HepG2 (cell line): ENCODE data around the gene DSTN. TPM values are rescaled to one million over a fixed set of nuclear protein-coding genes. Genes with fewer than 3 reads are reported as not detected.
A peak's percentile ranks its signal among the peaks of the same experiment; 100 is the strongest.

Experiments used
- ATAC-seq: fragments of 200-7000 bp; cut with Tn5 transposase; 3 replicates; pipeline ENCODE4 v1.9.1; 2020; ENCODE audit warnings: mild to moderate bottlenecking, moderate library complexity
- BruUV-seq: library from RNA; stranded (reverse); fragments of 400-500 nt; replicated peaks from 2 replicates; lab custom pipeline; 2021; lab: Mats Ljungman, UMichigan
- CTCF ChIA-PET: fragments of 300-600 bp; formaldehyde crosslinking; extraction: SDS; loops from one replicate; lab custom pipeline; 2021; ENCODE audit warnings: low total read pairs, inconsistent platforms, low intra/inter-chr PET ratio; lab: Yijun Ruan, JAX
- POLR2A ChIA-PET: fragments of 350-600 bp; sonication (Branson Sonifier 250); formaldehyde crosslinking; loops from one replicate; lab custom pipeline; 2020; ENCODE audit warnings: antibody characterized with exemption, inconsistent platforms; lab: Yijun Ruan, JAX
- DNase-seq: peaks from one replicate; pipeline ENCODE4 v3.0.0-alpha.2; 2015; ENCODE audit warnings: low spot score
- FAIRE-seq: peaks from 3 replicates; lab custom pipeline; 2011; peaks lifted over from hg19 to GRCh38; lab: Jason Lieb, UNC
- H2AFZ ChIP-seq: one replicate; pipeline ENCODE4 v1.6.1; 2011; ENCODE audit warnings: low read length, inconsistent platforms
- H3K27ac ChIP-seq: fragments of 300-600 bp; 3 replicates; pipeline ENCODE4 v1.8.0; 2011; ENCODE audit warnings: mixed run types, mild to moderate bottlenecking, mixed read lengths, low read length, inconsistent platforms; ENCODE audit not compliant: insufficient read depth; ENCODE audit errors: extremely low read length
- H3K27me3 ChIP-seq, 2 experiments: fragments of 200-600 bp in 1 of 2; 2 replicates in 1 of 2; 3 replicates in 1 of 2; pipeline versions ENCODE4 v1.6.0 to v1.8.0; 2011; ENCODE audit warnings: low read length in 2 of 2, mild to moderate bottlenecking in 2 of 2, moderate library complexity in 2 of 2, inconsistent platforms in 1 of 2; ENCODE audit not compliant: insufficient read depth in 2 of 2, control insufficient read depth in 1 of 2
- H3K36me3 ChIP-seq, 2 experiments: fragments of 200-600 bp in 1 of 2; replicated peaks in 1 of 2; 2 replicates in 1 of 2; 3 replicates in 1 of 2; pipeline versions ENCODE4 v1.5.1 to v1.8.0; 2011; ENCODE audit warnings: low read length in 2 of 2, inconsistent platforms in 1 of 2; ENCODE audit not compliant: insufficient read depth in 2 of 2, control insufficient read depth in 1 of 2
- H3K4me1 ChIP-seq: 2 replicates; pipeline ENCODE4 v1.5.1; 2012; ENCODE audit warnings: low read length, inconsistent platforms; ENCODE audit not compliant: insufficient read depth
- H3K4me2 ChIP-seq: 2 replicates; pipeline ENCODE4 v1.6.0; 2011; ENCODE audit warnings: low read depth, low read length, inconsistent platforms
- H3K4me3 ChIP-seq, 3 experiments: fragments of 200-600 bp in 1 of 3; sonication (generic), shearing (Covaris generic) in 1 of 3; replicated peaks in 1 of 3; 2 replicates each; pipeline ENCODE4 v1.5.1; 2011 to 2016; ENCODE audit warnings: low read length in 3 of 3, inconsistent platforms in 2 of 3, low read depth in 2 of 3, mild to moderate bottlenecking in 2 of 3, control low read depth in 1 of 3, mixed read lengths in 1 of 3; ENCODE audit not compliant: insufficient read depth in 1 of 3
- H3K79me2 ChIP-seq: one replicate; pipeline ENCODE4 v1.6.1; 2011; ENCODE audit warnings: low read length, inconsistent platforms; ENCODE audit not compliant: insufficient read depth
- H3K9ac ChIP-seq: 2 replicates; pipeline ENCODE4 v1.6.0; 2011; ENCODE audit warnings: mild to moderate bottlenecking, low read depth, low read length, inconsistent platforms; ENCODE audit not compliant: insufficient read depth
- H3K9me3 ChIP-seq: 2 replicates; pipeline ENCODE4 v1.5.1; 2012; ENCODE audit warnings: mild to moderate bottlenecking, low read length
- H4K20me1 ChIP-seq: 2 replicates; pipeline ENCODE4 v1.6.0; 2011; ENCODE audit warnings: inconsistent platforms, mild to moderate bottlenecking, low read length, moderate library complexity; ENCODE audit not compliant: insufficient read depth
- ADNP ChIP-seq: sonication (generic); formaldehyde crosslinking; IDR thresholded peaks from 2 replicates; pipeline ENCODE4 v1.4.0; 2020; ENCODE audit warnings: missing genetic modification reagents
- EHMT2 ChIP-seq: fragments of 200-600 bp; sonication (generic); IDR thresholded peaks from 2 replicates; pipeline ENCODE4 v1.7.0; 2017; ENCODE audit warnings: antibody characterized with exemption, low read depth, low read length, borderline replicate concordance
- HNF4A ChIP-seq: sonication (generic); formaldehyde crosslinking; IDR thresholded peaks from 2 replicates; pipeline ENCODE4 v1.4.0; 2020; ENCODE audit warnings: missing genetic modification reagents
- KDM1A ChIP-seq: IDR thresholded peaks from 2 replicates; pipeline ENCODE4 v1.6.1; 2016; ENCODE audit warnings: missing compliant biosample characterization
- MEF2D ChIP-seq: sonication (generic); formaldehyde crosslinking; IDR thresholded peaks from 2 replicates; pipeline ENCODE4 v1.5.1; 2020; ENCODE audit warnings: mild to moderate bottlenecking, missing genetic modification reagents
- RBM22 ChIP-seq: fragments of 200-400 bp; formaldehyde crosslinking; optimal IDR thresholded peaks from 2 replicates; pipeline ENCODE3; 2017; ENCODE audit warnings: mild to moderate bottlenecking, low read length, moderate library complexity
- RCOR2 ChIP-seq: IDR thresholded peaks from 2 replicates; pipeline ENCODE4 v1.6.1; 2016; ENCODE audit warnings: missing biosample characterization, missing genetic modification reagents
- SMAD3 ChIP-seq: sonication (generic); formaldehyde crosslinking; IDR thresholded peaks from 2 replicates; pipeline ENCODE4 v1.4.0; 2020; ENCODE audit warnings: missing genetic modification reagents
- SRSF9 ChIP-seq: fragments of 200-400 bp; formaldehyde crosslinking; IDR thresholded peaks from 2 replicates; pipeline ENCODE4 v1.6.1; 2018; ENCODE audit warnings: borderline replicate concordance, mild to moderate bottlenecking, low read depth, low read length; ENCODE audit not compliant: insufficient read depth, poor library complexity, severe bottlenecking
- SUZ12 ChIP-seq: fragments of 150-350 bp; IDR thresholded peaks from 2 replicates; pipeline ENCODE4 v1.6.1; 2014; ENCODE audit warnings: low read depth, low read length
- TSC22D2 ChIP-seq: sonication (generic); formaldehyde crosslinking; IDR thresholded peaks from 2 replicates; pipeline ENCODE4 v1.5.1; 2020; ENCODE audit warnings: missing genetic modification reagents, mild to moderate bottlenecking, borderline replicate concordance
- ZMYM2 ChIP-seq: sonication (generic); formaldehyde crosslinking; IDR thresholded peaks from 2 replicates; pipeline ENCODE4 v1.8.0; 2022; ENCODE audit warnings: mild to moderate bottlenecking, missing genetic modification reagents
- ZNF234 ChIP-seq: sonication (generic); formaldehyde crosslinking; conservative IDR thresholded peaks from 2 replicates; pipeline ENCODE4 v1.5.1; 2020; ENCODE audit warnings: mild to moderate bottlenecking, missing genetic modification reagents
- ZNF354B ChIP-seq: sonication (generic); formaldehyde crosslinking; IDR thresholded peaks from 2 replicates; pipeline ENCODE4 v1.8.0; 2022; ENCODE audit warnings: mild to moderate bottlenecking, missing genetic modification reagents
- ZNF510 ChIP-seq: sonication (generic); formaldehyde crosslinking; IDR thresholded peaks from 2 replicates; pipeline ENCODE4 v1.4.0; 2020; ENCODE audit warnings: low read depth, mild to moderate bottlenecking, missing genetic modification reagents
- ZNF616 ChIP-seq: sonication (generic); formaldehyde crosslinking; IDR thresholded peaks from 2 replicates; pipeline ENCODE4 v1.5.0; 2020; ENCODE audit warnings: low read depth, mild to moderate bottlenecking, missing genetic modification reagents
- ZNF629 ChIP-seq: sonication (generic); formaldehyde crosslinking; conservative IDR thresholded peaks from 2 replicates; pipeline ENCODE4 v1.5.0; 2020; ENCODE audit warnings: missing genetic modification reagents
- ZSCAN5A ChIP-seq: sonication (generic); formaldehyde crosslinking; IDR thresholded peaks from 2 replicates; pipeline ENCODE4 v1.8.0; 2022; ENCODE audit warnings: mild to moderate bottlenecking, missing genetic modification reagents, borderline replicate concordance
- WGBS: methylation state at CpG from one replicate; pipeline ENCODE4 v1.1.6; 2017; ENCODE audit warnings: low lambda C conversion rate; 5-methylcytosine and 5-hydroxymethylcytosine counted together
- in situ Hi-C: cut with HindIII; loops from 2 replicates; pipeline ENCODE4 v1.10.0; 2017; ENCODE audit warnings: low pct_unique_long_range_greater_than_20kb; ENCODE audit not compliant: extremely low pct_ligation_motif_present
- intact Hi-C: fragments of 100-400 bp; cut with micrococcal nuclease; formaldehyde crosslinking; loops from one replicate; pipeline ENCODE4 v1.10.0; 2022; ENCODE audit not compliant: unreplicated experiment
- polyA plus RNA-seq, 8 experiments: library from polyadenylated mRNA; depleted of rRNA in 3 of 8; stranded (reverse) in 7 of 8; unstranded in 1 of 8; fragments of >200 nt; fragmentation: Illumina TruSeq in 4 of 8; extraction: Trizol in 4 of 8; gene quantifications; 2 replicates each; pipeline versions ENCODE4 v1.2.1 to v1.2.3, GENCODE V29; 2011 to 2016; ENCODE audit warnings: low read depth in 4 of 8, missing spikeins in 1 of 8, mixed read lengths in 1 of 8; ENCODE audit not compliant: insufficient read depth in 1 of 8
- total RNA-seq, 5 experiments: library from RNA; depleted of rRNA; stranded (reverse); fragments of >200 nt; fragmentation: Illumina TruSeq; extraction: Trizol; gene quantifications; 2 replicates each; pipeline ENCODE4 v1.2.3, GENCODE V29; 2016; ENCODE audit warnings: low read depth in 1 of 5
- TF ChIP-seq, protein P1 (sequence below): sonication (generic); formaldehyde crosslinking; IDR thresholded peaks from 2 replicates; pipeline ENCODE4 v1.4.0; 2020; ENCODE audit warnings: missing genetic modification reagents

The DSTN gene
- total and polyA plus RNA-seq, 2 of the 13 experiments (the other 11 are each of a cell fraction or from before 2014, with no cell fraction given): 27.6 to 106 TPM

GRCh38 chr20:17631576-17632319, 61.9 kb downstream of the DSTN start:
- intact Hi-C loops: no loop called here
- no peak overlapping the region for H3K4me3 ChIP-seq
- no TSS peak for BruUV-seq
- POLR2A ChIA-PET: no interaction called here
- no peak overlapping the region for H3K9ac ChIP-seq
- H4K20me1 ChIP-seq: peaks cover 18% of the 10 kb centered on the region; the same call in 1 of the 2 replicates
- ATAC-seq: no peak
- H3K79me2 ChIP-seq: peaks cover 2% of the 10 kb centered on the region
- FAIRE-seq: no peak
- WGBS: 91% methylated on average over 9 of the region's 9 CpGs
- no peak overlapping the region for H2AFZ ChIP-seq
- no peak overlapping the region for H3K27ac ChIP-seq
- H3K4me1 ChIP-seq: peaks cover 11% of the 10 kb centered on the region
- CTCF ChIA-PET: no interaction called here
- in situ Hi-C loops: no loop called here
- peaks cover 95 to 100% of the 10 kb centered on the region in 2 experiments for H3K36me3 ChIP-seq
- H3K9me3 ChIP-seq: no peaks in the 10 kb centered on the region
- DNase-seq: no peak
- no peaks in the 10 kb centered on the region for H3K27me3 ChIP-seq
- no peak overlapping the region for H3K4me2 ChIP-seq
- 0 out of 2 replicates have a peak, but pooled peaks have one; percentile 30 for TF ChIP-seq ZMYM2 (CRISPR knock-in tag)
- peak; percentile 43; the same call in 1 of the 2 replicates for TF ChIP-seq RCOR2 (CRISPR knock-in tag)
- TF ChIP-seq SRSF9: no peak
- no peak for TF ChIP-seq TSC22D2 (CRISPR knock-in tag)
- TF ChIP-seq MEF2D (CRISPR knock-in tag): no peak
- peak; percentile 48; the same call in 1 of the 2 replicates for TF ChIP-seq ADNP
- peak; percentile 58; the same call in 1 of the 2 replicates for TF ChIP-seq KDM1A (CRISPR knock-in tag)
- no peak for TF ChIP-seq SMAD3 (CRISPR knock-in tag)
- no peak for TF ChIP-seq ZNF234
- TF ChIP-seq ZNF510: no peak
- no peak for TF ChIP-seq ZNF616 (CRISPR knock-in tag)
- TF ChIP-seq HNF4A (CRISPR knock-in tag): peak; percentile 59
- no peak for TF ChIP-seq SUZ12
- TF ChIP-seq RBM22: peak; percentile 86
- TF ChIP-seq, protein P1, sequence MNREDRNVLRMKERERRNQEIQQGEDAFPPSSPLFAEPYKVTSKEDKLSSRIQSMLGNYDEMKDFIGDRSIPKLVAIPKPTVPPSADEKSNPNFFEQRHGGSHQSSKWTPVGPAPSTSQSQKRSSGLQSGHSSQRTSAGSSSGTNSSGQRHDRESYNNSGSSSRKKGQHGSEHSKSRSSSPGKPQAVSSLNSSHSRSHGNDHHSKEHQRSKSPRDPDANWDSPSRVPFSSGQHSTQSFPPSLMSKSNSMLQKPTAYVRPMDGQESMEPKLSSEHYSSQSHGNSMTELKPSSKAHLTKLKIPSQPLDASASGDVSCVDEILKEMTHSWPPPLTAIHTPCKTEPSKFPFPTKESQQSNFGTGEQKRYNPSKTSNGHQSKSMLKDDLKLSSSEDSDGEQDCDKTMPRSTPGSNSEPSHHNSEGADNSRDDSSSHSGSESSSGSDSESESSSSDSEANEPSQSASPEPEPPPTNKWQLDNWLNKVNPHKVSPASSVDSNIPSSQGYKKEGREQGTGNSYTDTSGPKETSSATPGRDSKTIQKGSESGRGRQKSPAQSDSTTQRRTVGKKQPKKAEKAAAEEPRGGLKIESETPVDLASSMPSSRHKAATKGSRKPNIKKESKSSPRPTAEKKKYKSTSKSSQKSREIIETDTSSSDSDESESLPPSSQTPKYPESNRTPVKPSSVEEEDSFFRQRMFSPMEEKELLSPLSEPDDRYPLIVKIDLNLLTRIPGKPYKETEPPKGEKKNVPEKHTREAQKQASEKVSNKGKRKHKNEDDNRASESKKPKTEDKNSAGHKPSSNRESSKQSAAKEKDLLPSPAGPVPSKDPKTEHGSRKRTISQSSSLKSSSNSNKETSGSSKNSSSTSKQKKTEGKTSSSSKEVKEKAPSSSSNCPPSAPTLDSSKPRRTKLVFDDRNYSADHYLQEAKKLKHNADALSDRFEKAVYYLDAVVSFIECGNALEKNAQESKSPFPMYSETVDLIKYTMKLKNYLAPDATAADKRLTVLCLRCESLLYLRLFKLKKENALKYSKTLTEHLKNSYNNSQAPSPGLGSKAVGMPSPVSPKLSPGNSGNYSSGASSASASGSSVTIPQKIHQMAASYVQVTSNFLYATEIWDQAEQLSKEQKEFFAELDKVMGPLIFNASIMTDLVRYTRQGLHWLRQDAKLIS (CRISPR knock-in tag): no peak
- TF ChIP-seq ZNF354B (CRISPR knock-in tag): no peak
- TF ChIP-seq EHMT2: no peak
- peak; percentile 97 for TF ChIP-seq ZNF629 (CRISPR knock-in tag)
- no peak for TF ChIP-seq ZSCAN5A
